Mucosa of rectum (tissue), 2 donors: ENCODE measurements around the gene STOX2.

Experiments
- H3K27ac ChIP-seq, 2 donors: one replicate each; pipeline ENCODE4 v1.7.0; 2013; ENCODE audit warnings: inconsistent platforms in 2 of 2, low read depth in 2 of 2, low read length in 2 of 2
- H3K27me3 ChIP-seq, 2 donors: one replicate each; pipeline ENCODE4 v1.7.0; 2013; ENCODE audit warnings: low read length in 2 of 2; ENCODE audit not compliant: control insufficient read depth in 2 of 2, insufficient read depth in 2 of 2
- H3K36me3 ChIP-seq, 2 donors: one replicate each; pipeline ENCODE4 v1.7.0; 2013; ENCODE audit warnings: low read length in 2 of 2; ENCODE audit not compliant: control insufficient read depth in 2 of 2, insufficient read depth in 2 of 2
- H3K4me1 ChIP-seq, 2 donors: one replicate each; pipeline ENCODE4 v1.7.0; 2013; ENCODE audit warnings: low read length in 2 of 2, mild to moderate bottlenecking in 1 of 2; ENCODE audit not compliant: control insufficient read depth in 2 of 2, insufficient read depth in 2 of 2
- H3K4me3 ChIP-seq, 2 donors: one replicate each; pipeline ENCODE4 v1.7.0; 2013; ENCODE audit warnings: low read length in 2 of 2
- H3K9ac ChIP-seq, 2 donors: one replicate each; pipeline ENCODE4 v1.7.0; 2013; ENCODE audit warnings: low read length in 2 of 2, low read depth in 1 of 2, mild to moderate bottlenecking in 1 of 2
- H3K9me3 ChIP-seq, 2 donors: one replicate each; pipeline ENCODE4 v1.7.0; 2013; ENCODE audit warnings: low read length in 2 of 2; ENCODE audit not compliant: control insufficient read depth in 2 of 2
- donor health status: healthy.
- donor health status: Normal muscosa, but diverticular disease.

Gene STOX2

DNA sequence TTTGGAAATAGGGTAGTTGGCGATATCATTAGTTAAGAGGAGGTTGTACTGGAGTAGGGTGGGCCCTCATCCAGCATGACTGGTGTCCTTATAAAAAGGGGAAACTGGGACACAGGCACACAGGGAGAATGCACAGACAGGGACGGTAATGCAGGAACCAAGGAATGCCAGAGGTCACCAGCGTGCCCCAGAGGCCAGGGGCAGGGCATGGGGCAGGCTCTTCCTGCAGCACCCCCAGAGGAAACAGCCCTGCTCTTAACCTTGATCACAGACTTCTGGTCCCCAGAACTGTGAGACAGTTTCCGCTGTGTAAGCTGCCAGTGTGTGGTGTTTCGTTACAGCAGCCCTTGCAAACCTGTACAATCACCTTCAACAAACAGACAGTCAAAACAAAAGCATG is 15.9 kb upstream of the STOX2 start:
- Histone ChIP-seq H3K27ac (no peak overlapping the region), H3K4me3 (no peak overlapping the region), H3K4me1 (no peaks in the 10 kb centered on the region), H3K9ac (no peak overlapping the region), H3K36me3 (no peaks in the 10 kb centered on the region), H3K9me3 (no peaks in the 10 kb centered on the region), H3K27me3 (no peaks in the 10 kb centered on the region)

DNA sequence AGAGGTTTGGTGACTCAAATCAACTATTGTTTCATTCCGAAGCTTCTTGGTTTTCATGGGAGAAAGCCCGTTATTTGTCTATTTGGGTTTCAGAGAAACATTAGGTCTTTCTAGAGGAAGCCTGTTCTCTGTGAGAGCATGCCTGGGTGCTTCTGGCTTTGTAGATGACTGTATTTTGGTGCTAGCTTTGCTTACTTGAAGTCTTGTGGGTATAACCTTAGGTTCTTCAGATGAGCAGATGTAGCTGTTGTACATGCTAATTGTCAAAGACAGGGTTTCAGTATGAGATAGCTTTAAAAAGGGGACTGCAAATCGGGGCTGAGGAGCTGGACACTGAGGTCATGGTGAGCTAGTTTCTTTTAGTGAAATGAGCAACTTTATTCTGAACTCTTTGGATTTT is 7.9 kb upstream of the STOX2 start:
- H3K27ac ChIP-seq, result no peak overlapping the region
- H3K4me1 ChIP-seq, result no peaks in the 10 kb centered on the region
- H3K27me3 ChIP-seq, result no peaks in the 10 kb centered on the region
- no peaks in the 10 kb centered on the region for H3K36me3 ChIP-seq
- H3K9ac ChIP-seq, result no peak overlapping the region
- no peak overlapping the region for H3K4me3 ChIP-seq
- H3K9me3 ChIP-seq, result no peaks in the 10 kb centered on the region

DNA sequence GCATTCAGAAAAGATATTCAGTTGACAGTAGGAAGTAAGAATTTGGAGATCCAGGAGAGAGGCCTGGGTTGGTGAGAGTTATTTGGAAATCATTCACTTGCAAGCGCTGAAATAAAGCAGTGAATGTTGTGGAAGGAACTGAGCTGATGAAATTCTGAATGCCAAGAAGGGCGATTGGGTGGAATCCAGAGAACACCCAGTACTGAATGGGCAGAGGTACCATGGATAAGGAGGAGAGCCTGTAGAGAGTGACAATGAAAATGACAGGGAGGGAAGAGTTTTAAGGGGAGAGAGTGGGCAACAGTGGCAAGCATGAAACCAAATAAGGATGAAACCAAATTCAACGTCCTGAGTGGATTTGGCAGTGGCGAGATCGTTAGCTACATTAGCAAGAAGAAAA is 6.7 kb upstream of the STOX2 start:
- no peaks in the 10 kb centered on the region for H3K36me3 ChIP-seq
- H3K4me1 ChIP-seq, result no peaks in the 10 kb centered on the region
- no peaks in the 10 kb centered on the region for H3K9me3 ChIP-seq
- H3K27ac ChIP-seq, result no peak overlapping the region
- H3K27me3 ChIP-seq, result peaks cover 0 to 5% of the 10 kb centered on the region in 2 donors
- no peak overlapping the region for H3K9ac ChIP-seq
- no peak overlapping the region for H3K4me3 ChIP-seq

DNA sequence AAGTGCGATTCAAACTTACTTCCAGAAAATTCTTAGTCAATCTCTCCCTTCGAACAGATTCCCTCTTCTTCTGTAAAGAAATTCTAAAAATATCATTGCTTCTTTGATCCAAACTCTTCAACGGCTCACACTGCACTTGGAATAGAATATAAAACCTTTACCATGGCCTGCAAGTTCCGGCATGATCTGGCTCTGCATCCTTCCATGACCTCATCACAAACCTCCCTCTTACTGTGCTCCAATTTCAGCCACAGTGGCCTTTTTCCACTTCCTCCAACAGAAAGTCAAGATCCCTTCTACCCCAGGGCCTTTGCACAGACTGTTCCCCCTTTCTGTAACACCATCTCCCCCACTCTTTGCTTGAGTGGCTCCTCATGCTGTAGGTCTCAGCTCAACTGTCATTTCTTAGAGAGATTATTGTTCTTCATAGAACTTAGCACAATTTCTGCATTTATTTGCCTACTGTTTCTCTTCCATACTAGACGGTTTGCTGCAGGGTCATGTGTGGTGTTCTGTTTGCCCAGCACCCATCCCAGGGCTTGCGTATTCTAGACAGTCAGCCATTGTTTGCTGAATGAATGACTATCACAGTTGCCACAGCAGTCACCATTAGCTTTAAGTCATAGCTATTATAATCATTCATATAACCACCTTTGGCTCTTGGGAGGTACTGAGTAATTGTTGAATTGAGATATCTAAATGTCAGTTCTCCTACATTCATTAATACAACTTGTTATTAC is 1.9 kb upstream of the STOX2 start:
- H3K9me3 ChIP-seq, result no peaks in the 10 kb centered on the region
- peaks cover 4 to 8% of the 10 kb centered on the region in 2 donors for H3K4me1 ChIP-seq
- peaks cover 7 to 32% of the 10 kb centered on the region in 2 donors for H3K27me3 ChIP-seq
- no peak overlapping the region for H3K27ac ChIP-seq
- H3K36me3 ChIP-seq, result no peaks in the 10 kb centered on the region
- H3K9ac ChIP-seq, result no peak overlapping the region
- no peak overlapping the region for H3K4me3 ChIP-seq

DNA sequence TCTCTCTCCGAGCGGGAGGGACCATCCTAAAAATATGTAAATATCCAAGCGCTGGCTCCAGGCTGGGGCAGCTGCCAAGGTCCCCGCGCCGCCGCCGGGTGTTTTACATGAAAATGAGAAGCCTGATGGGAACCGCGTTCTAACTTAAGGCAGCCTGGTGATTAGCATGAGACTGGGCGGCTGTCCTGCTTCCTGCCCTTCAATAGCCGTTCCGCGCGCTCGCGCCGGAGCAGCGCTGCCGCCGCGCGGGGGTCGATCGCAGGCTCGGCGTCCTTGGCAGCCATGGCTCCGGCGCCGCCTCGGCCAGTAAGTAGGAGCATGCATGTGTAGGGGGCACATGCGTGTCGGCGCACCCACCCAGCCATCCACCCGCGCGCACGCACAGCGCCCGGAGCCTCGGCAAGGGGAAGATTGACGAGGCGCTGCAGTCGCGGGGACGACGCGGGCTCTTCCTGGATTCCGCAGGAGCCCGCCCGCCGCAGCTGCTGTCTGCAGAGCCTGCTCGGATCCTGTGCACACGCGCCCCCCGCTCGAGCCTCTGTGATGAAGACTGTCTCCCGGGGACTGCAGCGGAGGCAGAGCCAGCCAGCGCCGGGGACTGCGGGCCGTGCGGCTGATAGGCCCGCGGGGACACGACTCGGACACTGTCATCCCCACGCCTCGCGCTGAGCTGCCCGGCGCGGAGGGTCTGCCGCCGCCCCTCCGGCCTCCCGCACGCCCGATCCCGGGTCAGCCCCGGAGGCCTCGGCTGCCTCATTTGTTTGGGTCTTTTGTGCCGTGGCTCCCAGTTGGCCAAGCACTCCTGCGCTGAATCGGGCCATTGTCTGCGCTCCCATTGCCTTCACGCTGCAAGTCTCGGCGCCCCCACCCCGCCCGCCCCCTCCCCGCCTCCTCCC is 734 bp downstream of the STOX2 start:
- Histone ChIP-seq H3K27me3 (peaks cover 7 to 32% of the 10 kb centered on the region in 2 donors), H3K4me1 (peaks cover 4 to 8% of the 10 kb centered on the region in 2 donors), H3K4me3 (peak overlapping the region; percentile 55 to 59), H3K9me3 (no peaks in the 10 kb centered on the region), H3K9ac (peak overlapping the region; percentile 2 to 18), H3K36me3 (no peaks in the 10 kb centered on the region), H3K27ac (peak overlapping the region in 1 of 2 donors; percentile 61)

DNA sequence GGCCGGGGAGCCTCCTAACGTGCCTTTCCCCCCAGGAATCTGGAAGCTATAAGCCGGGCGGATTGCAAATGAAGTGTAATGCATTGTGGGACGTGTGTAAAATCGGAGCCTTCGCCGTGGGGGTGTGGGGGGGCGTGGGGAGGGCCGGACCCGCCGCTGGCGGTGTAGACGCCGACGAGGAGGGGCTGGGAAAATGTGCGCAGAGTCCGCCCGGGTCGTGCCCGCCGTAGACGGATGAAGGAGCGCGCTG is 1.3 kb downstream of the STOX2 start:
- H3K36me3 ChIP-seq, result no peaks in the 10 kb centered on the region
- no peak overlapping the region for H3K9ac ChIP-seq
- H3K27me3 ChIP-seq, result peaks cover 7 to 32% of the 10 kb centered on the region in 2 donors
- peaks cover 4 to 8% of the 10 kb centered on the region in 2 donors for H3K4me1 ChIP-seq
- H3K9me3 ChIP-seq, result no peaks in the 10 kb centered on the region
- peak overlapping the region in 1 of 2 donors; percentile 53 for H3K4me3 ChIP-seq
- no peak overlapping the region for H3K27ac ChIP-seq

DNA sequence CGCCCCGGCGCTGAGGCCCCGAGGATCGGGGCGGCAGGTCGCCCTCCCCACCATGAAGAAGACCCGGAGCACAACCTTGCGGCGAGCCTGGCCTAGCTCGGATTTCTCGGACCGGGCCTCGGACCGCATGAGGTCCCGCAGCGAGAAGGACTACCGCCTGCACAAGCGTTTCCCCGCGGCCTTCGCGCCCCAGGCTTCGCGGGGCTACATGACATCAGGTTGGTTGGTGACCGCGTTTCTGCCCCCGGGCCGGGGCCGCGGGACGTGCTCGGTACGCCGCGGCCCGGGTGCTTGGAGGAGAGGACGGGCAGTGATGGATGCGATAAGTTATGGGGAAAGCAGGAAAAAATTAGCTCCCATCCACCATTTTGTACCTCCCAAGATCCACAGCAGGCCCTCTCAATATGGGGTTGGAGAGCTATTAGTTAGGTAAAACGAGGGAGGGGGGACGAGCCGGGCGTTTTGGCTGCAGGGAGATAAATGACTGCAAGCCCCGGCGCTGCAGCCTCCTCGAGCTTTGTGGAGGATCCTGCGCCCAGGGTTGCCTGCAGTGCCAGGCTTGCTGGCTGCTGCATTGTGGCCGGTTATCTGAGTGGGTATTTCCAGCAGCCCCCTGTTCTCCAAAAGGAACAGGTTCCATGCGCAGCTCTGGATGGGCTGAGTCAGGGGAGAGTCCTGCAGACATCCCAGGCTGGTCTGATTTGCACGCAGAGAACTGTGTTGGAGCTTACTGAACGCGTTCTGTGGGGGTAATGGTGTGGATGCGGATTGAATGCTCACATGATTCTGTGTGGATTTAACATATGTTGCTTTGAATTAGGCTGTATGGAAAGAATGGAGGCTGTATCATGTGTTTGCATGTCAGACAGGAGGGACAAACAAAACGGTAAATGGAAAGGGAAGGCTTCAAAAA is 1.9 kb downstream of the STOX2 start:
- peak overlapping the region in 1 of 2 donors; percentile 2 for H3K9ac ChIP-seq
- peak overlapping the region; percentile 41 to 53 for H3K4me3 ChIP-seq
- H3K9me3 ChIP-seq, result no peaks in the 10 kb centered on the region
- no peaks in the 10 kb centered on the region for H3K36me3 ChIP-seq
- H3K4me1 ChIP-seq, result peaks cover 4 to 8% of the 10 kb centered on the region in 2 donors
- H3K27ac ChIP-seq, result no peak overlapping the region
- H3K27me3 ChIP-seq, result peaks cover 7 to 32% of the 10 kb centered on the region in 2 donors

DNA sequence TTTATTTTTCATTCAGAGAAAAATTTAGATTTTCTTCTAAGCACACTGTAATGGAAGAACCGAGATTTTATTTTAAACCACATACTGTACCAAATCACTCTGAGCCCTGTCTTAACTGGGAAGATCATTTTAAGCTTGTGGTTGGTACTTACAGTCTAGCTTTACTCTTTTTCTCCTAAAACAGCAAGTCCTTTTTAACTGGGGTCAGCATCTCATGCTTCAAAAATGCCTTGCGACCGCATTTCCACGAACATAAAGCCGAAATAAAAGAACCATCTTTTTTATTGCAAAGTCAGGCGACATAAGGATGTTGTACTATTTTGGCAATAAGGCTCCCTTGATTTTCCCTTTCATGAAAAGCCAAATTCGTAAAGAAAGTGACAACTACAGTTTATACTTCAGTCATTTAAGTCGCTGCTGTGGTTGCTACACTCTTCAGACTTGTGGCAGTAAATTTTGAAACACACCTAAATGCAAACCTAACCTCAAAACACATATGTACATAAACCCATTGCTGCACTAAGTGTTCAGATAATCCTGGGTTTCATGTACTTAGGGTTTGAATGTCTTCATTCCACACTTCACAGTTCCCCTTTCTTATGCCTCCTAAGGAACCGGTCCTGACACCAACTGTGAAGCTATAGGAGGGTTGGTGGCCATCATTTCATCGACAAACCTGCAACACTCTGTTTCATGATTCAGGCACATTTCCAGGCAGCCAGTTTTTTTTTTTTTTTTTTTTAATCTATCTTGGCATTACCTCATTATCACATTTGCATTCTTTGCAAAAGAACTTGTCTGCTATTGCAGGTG is 3.0 kb downstream of the STOX2 start:
- H3K27ac ChIP-seq, result no peak overlapping the region
- H3K9me3 ChIP-seq, result no peaks in the 10 kb centered on the region
- H3K36me3 ChIP-seq, result no peaks in the 10 kb centered on the region
- peaks cover 4 to 8% of the 10 kb centered on the region in 2 donors for H3K4me1 ChIP-seq
- H3K9ac ChIP-seq, result no peak overlapping the region
- peaks cover 7 to 31% of the 10 kb centered on the region in 2 donors for H3K27me3 ChIP-seq
- peak overlapping the region in 1 of 2 donors; percentile 53 for H3K4me3 ChIP-seq

DNA sequence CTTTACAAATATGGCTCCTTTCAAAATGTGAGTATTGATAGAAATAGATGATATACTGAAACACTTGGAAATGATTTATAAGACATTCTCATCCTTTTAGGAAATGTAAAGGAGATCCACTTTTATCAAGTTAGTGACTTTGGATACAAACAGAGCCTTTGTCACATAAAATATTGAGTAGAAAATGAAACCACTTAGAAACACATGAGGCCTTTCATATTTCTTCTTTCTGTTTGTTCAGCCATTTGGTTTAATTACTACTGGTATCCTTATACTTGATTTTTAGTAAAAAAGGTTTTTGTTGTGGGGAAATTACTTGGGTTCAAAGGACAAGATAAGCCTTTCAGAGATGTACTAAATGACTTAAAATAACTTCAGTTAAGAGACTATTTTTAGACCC is 4.1 kb downstream of the STOX2 start:
- Histone ChIP-seq H3K4me3 (no peak overlapping the region), H3K27me3 (peaks cover 5 to 26% of the 10 kb centered on the region in 2 donors), H3K9me3 (no peaks in the 10 kb centered on the region), H3K9ac (no peak overlapping the region), H3K36me3 (no peaks in the 10 kb centered on the region), H3K27ac (no peak overlapping the region), H3K4me1 (peaks cover 4 to 8% of the 10 kb centered on the region in 2 donors)
